ENCODE results near the gene EFL1. TPM values are rescaled to one million over a fixed set of nuclear protein-coding genes. Genes with fewer than 3 reads are reported as not detected.

Gene EFL1
- total RNA-seq, 3 donors from 2014 or later (not counting 1 experiment from before 2014, with no cell fraction given), result 17.1 to 29.6 (median 20.6) TPM

DNA sequence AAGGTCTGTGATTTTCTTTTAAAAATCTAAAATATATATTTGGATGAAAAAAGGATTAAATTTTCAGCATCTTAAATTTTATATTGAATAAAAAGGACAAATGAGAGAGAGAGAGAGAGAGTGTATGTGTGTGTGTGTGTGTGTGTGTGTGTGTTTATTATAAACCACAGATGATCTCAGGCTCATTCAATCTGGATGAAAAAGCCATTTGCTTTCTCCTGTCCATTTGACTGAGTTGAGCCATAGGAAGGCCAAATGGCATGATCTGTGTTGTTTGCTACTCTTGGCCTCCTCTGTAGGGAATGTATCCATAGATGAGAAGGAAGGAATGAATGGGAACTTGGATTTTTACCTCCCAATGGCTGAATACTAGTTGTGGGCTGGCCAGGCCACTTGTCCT, 124.2 kb downstream of the EFL1 start:
- no peaks in the 10 kb centered on the region for H3K9me3 ChIP-seq (ENCODE audit: control insufficient read depth, insufficient read depth, low read length)
- H3K9me3 Mint-ChIP-seq, result no peaks in the 10 kb centered on the region
- no peaks in the 10 kb centered on the region for H3K27me3 ChIP-seq (ENCODE audit: control insufficient read depth, insufficient read depth, low read length)
- H3K4me3 Mint-ChIP-seq, result no peak overlapping the region
- TF ChIP-seq, protein P1, sequence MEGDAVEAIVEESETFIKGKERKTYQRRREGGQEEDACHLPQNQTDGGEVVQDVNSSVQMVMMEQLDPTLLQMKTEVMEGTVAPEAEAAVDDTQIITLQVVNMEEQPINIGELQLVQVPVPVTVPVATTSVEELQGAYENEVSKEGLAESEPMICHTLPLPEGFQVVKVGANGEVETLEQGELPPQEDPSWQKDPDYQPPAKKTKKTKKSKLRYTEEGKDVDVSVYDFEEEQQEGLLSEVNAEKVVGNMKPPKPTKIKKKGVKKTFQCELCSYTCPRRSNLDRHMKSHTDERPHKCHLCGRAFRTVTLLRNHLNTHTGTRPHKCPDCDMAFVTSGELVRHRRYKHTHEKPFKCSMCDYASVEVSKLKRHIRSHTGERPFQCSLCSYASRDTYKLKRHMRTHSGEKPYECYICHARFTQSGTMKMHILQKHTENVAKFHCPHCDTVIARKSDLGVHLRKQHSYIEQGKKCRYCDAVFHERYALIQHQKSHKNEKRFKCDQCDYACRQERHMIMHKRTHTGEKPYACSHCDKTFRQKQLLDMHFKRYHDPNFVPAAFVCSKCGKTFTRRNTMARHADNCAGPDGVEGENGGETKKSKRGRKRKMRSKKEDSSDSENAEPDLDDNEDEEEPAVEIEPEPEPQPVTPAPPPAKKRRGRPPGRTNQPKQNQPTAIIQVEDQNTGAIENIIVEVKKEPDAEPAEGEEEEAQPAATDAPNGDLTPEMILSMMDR (IDR thresholded peaks at IDR 0.05), result no peak
- DNase-seq, result no peak
- peaks cover 5% of the 10 kb centered on the region for H3K36me3 Mint-ChIP-seq
- H3K4me1 ChIP-seq (ENCODE audit: control insufficient read depth, insufficient read depth, low read length), result no peaks in the 10 kb centered on the region
- intact Hi-C loops (cut with micrococcal nuclease), result no loop called here
- no peak for ATAC-seq
- H3K4me3 ChIP-seq (ENCODE audit: low read length), result no peak overlapping the region
- H3K27ac Mint-ChIP-seq, result no peak overlapping the region
- H3K27me3 Mint-ChIP-seq (ENCODE audit: low read depth in 2 of 2), result no peaks in the 10 kb centered on the region
- peaks cover 28% of the 10 kb centered on the region for H3K36me3 ChIP-seq (ENCODE audit: control insufficient read depth, insufficient read depth, low read length)
- H3K27ac ChIP-seq (ENCODE audit: low read length), result no peak overlapping the region
- no peaks in the 10 kb centered on the region for H3K4me1 Mint-ChIP-seq

DNA sequence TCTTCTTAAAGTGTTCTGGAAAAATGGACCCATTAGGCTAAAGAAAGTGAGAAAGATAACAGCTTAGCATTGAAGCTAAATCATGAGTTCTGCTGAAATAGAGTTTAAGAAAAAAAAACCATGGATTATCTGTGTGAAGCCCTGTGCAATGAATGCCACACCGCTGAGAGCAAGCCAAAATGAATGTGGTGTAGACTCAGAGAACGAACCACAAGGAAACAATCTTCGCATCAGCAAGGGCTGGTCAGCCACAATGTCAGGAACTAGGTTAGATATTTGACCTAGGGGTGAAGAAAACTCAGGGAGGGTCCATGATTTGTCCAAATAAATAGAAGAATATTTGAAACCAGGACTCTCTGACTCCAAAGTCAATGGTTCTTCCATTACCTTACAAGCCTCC, 125.3 kb downstream of the EFL1 start:
- intact Hi-C loops (cut with micrococcal nuclease), result no loop called here
- Histone ChIP-seq H3K9me3 (ENCODE audit: control insufficient read depth, insufficient read depth, low read length) (no peaks in the 10 kb centered on the region), H3K27ac (ENCODE audit: low read length) (no peak overlapping the region), H3K4me1 (ENCODE audit: control insufficient read depth, insufficient read depth, low read length) (no peaks in the 10 kb centered on the region), H3K4me3 (ENCODE audit: low read length) (no peak overlapping the region), H3K36me3 (ENCODE audit: control insufficient read depth, insufficient read depth, low read length) (peaks cover 24% of the 10 kb centered on the region), H3K27me3 (ENCODE audit: control insufficient read depth, insufficient read depth, low read length) (no peaks in the 10 kb centered on the region)
- no peak overlapping the region for H3K27ac Mint-ChIP-seq
- H3K27me3 Mint-ChIP-seq (ENCODE audit: low read depth in 2 of 2), result no peaks in the 10 kb centered on the region
- no peak for DNase-seq
- WGBS (ENCODE audit: insufficient coverage), result 84% methylated on average over 3 of the region's 3 CpGs
- peaks cover 9% of the 10 kb centered on the region for H3K36me3 Mint-ChIP-seq
- H3K4me1 Mint-ChIP-seq, result peaks cover 0 to under 1% of the 10 kb centered on the region in 2 donors
- TF ChIP-seq, protein P1 (IDR thresholded peaks at IDR 0.05), result no peak
- ATAC-seq, result no peak
- no peaks in the 10 kb centered on the region for H3K9me3 Mint-ChIP-seq
- H3K4me3 Mint-ChIP-seq, result no peak overlapping the region

DNA sequence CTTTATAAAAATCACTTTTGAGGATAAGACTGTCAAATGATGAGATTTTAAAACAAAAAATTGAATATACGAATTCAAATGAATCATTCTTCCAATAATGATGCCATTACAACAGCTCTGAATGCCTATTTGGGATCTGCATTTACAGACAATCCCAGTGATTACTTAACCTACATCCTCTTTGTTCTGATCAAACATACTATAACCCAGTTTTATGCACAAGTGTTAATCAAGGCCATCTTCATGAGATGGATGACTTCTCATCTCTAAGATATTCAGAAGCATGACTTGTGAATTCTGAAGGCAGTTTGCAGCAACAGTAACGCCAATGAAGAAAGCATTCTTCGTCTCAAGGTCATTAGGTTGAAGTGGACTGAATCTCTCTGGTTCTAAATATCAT, 126.4 kb downstream of the EFL1 start:
- H3K27ac Mint-ChIP-seq, result no peak overlapping the region
- H3K4me3 Mint-ChIP-seq, result no peak overlapping the region
- peaks cover 15% of the 10 kb centered on the region for H3K36me3 Mint-ChIP-seq
- H3K4me1 ChIP-seq (ENCODE audit: control insufficient read depth, insufficient read depth, low read length), result no peaks in the 10 kb centered on the region
- ATAC-seq (no peak), DNase-seq (no peak)
- H3K36me3 ChIP-seq (ENCODE audit: control insufficient read depth, insufficient read depth, low read length), result peaks cover 22% of the 10 kb centered on the region
- H3K27me3 Mint-ChIP-seq (ENCODE audit: low read depth in 2 of 2), result no peaks in the 10 kb centered on the region
- TF ChIP-seq, protein P1 (IDR thresholded peaks at IDR 0.05), result no peak
- 90% methylated on average over 2 of the region's 3 CpGs for WGBS (ENCODE audit: insufficient coverage)
- H3K4me1 Mint-ChIP-seq, result peaks cover 0 to 6% of the 10 kb centered on the region in 2 donors
- no peaks in the 10 kb centered on the region for H3K9me3 ChIP-seq (ENCODE audit: control insufficient read depth, insufficient read depth, low read length)
- H3K27ac ChIP-seq (ENCODE audit: low read length), result no peak overlapping the region
- H3K4me3 ChIP-seq (ENCODE audit: low read length), result no peak overlapping the region
- H3K9me3 Mint-ChIP-seq, result no peaks in the 10 kb centered on the region
- intact Hi-C loops (cut with micrococcal nuclease), result no loop called here
- no peaks in the 10 kb centered on the region for H3K27me3 ChIP-seq (ENCODE audit: control insufficient read depth, insufficient read depth, low read length)

DNA sequence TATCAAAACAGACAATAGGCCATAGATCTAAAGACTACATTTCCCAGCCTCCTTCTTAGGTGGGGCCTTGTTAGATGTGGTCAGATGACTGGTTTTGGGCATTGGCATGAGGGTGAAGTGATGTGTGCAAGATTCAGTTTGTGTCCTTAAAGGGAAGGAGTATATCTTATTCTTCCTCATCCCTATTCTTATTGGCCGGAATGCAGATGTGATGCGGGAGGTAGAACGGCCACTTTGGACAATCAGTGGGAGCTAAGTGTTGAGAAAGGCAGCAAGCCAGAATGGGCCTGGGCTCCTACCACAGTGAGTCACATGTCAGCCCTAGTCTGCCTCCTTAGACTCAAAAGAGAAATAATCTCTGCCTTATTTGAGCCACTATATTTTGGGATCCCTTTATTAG, 126.9 kb downstream of the EFL1 start:
- Mint-ChIP-seq H3K27me3 (ENCODE audit: low read depth in 2 of 2) (no peaks in the 10 kb centered on the region), H3K9me3 (no peaks in the 10 kb centered on the region), H3K27ac (no peak overlapping the region), H3K4me1 (peaks cover 0 to 6% of the 10 kb centered on the region in 2 donors), H3K4me3 (no peak overlapping the region), H3K36me3 (peaks cover 15% of the 10 kb centered on the region)
- Histone ChIP-seq H3K9me3 (ENCODE audit: control insufficient read depth, insufficient read depth, low read length) (no peaks in the 10 kb centered on the region), H3K4me1 (ENCODE audit: control insufficient read depth, insufficient read depth, low read length) (no peaks in the 10 kb centered on the region), H3K27ac (ENCODE audit: low read length) (no peak overlapping the region), H3K27me3 (ENCODE audit: control insufficient read depth, insufficient read depth, low read length) (no peaks in the 10 kb centered on the region), H3K36me3 (ENCODE audit: control insufficient read depth, insufficient read depth, low read length) (peaks cover 22% of the 10 kb centered on the region), H3K4me3 (ENCODE audit: low read length) (no peak overlapping the region)
- intact Hi-C loops (cut with micrococcal nuclease), result no loop called here
- TF ChIP-seq, protein P1 (IDR thresholded peaks at IDR 0.05), result no peak
- WGBS (ENCODE audit: insufficient coverage), result no CpG with 5 or more reads among the region's 3 CpGs
- DNase-seq, result no peak
- no peak for ATAC-seq

Measured in natural killer cell (primary cell).